Dedifferentiated amniotic fluid mesenchymal stem cell (primary cell): Measurements from ENCODE around the gene ATRIP.
"Not testable (repeated sequence)": the region's sequence is repeated elsewhere in the genome, so short reads cannot be mapped to it uniquely, and the experiment has no call there.

Experiments used
- DNase-seq: peaks from one replicate; pipeline ENCODE4 v3.0.0-alpha.2; 2016; ENCODE audit errors: extremely low spot score

The ATRIP gene

GRCh38 chr3:48446425-48447193 is at the start of gene ATRIP:
Gene ATRIP (plus strand): TSS chr3:48446737. CDS start chr3:48446846, 109 bp downstream.
- peak; percentile 80 for DNase-seq

DNA sequence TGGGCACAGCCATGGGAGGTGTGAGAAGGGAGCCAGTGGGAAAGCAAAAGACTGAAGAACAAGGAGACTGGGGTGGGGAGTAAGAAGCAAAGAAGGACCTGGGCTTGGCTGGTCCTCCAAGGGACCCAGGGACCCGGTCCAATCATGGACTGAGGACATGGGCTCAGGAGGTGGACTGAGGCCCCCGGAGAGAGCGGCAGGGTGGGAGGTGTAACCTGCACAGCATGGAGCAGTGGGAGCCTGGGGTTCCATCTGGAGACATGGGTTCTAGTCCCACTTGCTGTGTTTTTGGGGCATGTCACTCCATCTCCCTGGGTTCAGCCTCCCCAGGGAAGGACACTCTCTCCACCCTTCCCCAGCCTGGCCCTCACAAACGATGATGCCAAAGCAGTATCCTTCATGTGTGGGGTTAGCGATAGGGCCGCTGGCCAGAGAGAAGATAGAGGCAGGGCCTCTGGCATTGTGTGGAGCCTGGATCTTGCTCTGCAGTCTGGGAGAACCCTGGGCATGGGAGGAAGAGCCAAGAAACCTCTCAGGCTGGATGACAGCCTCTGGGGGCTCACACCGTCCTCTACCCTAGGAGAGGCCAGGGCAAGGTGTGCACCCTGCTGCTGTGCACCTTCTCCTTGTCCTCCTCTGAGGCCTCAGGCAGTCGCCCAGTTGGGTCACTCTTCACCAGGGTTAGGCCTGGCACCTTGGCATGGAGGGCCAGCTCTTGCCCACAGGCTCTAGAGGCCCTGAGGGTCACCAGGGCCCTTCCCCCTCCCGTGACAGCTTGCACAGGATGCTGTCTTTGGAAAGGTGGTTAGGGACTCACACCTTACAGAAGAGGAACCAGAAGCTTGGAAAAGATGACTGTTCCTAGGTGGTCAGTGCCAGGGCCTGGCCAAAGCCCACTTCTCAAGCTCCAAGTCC is 48.5 kb upstream of the ATRIP start:
- no peak for DNase-seq

GRCh38 chr3:48398701-48399386 is 47.7 kb upstream of the ATRIP start:
- DNase-seq = no peak

DNA sequence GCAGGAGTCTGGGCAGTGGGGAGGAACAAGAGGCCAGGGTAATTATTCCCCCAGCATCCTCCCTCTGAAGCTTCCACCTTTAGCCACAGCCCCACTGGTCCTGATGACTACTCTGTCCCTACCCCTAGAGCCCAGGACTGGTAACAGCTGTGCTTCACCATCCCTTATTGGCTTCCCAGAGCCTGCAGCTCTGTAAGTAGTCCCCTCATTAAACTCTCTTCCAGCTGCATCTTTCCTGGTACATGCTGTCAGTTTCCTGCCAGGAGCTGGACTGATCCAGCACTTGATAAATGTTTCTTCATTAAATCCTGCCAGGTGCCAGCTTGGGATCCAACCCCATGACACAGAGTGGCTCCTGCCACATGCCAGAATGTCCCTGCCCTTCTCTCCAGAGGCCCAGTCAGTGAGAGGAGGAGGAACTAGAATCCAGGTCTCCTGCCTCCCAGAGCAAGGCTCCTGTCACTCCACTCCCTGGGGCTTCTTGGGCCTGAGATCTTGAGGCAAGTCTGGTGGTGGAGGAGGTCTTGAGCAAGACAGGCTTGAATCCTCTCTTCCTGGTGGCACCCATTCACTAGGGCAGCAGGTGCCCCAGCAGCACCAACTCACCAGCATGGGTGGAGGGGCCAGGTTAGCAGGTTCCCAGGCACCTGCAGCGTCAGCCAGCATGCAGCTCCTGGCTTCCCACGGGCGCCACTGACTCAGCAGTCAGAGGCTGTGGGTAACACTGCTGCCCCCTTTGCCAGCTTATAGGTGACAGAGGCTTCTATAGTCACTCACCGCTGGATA is 47.0 kb upstream of the ATRIP start:
- DNase-seq = no peak

- peak; percentile 16 for DNase-seq
These were observed 45.6 kb upstream of the ATRIP start for GRCh38 chr3:48400824-48401433.

- DNase-seq = not testable (repeated sequence)
These were observed 45.1 kb upstream of the ATRIP start for GRCh38 chr3:48401434-48401901.

DNA sequence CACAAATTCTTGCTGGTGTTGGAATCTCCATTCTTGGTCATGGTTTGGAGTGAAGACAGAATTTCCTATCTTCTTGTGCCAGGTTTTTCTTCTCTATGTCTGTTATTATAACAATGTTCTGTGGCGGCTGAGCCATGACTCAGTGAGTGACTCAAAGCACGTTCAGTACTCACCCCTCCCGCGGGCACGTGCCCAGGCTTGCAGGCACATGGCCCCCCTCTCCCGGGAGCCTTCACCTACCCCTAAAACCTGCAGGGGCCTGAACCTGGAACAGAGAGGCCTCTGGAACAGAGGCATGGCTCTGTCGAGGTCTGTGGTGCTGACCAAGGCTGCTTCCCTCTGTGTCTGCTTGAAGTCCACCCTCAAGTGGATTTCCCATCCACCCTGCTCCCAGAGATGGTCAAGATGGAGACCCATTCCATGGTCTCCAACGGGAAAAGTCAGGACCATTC is 44.2 kb upstream of the ATRIP start:
- peak; percentile 73 for DNase-seq

GRCh38 chr3:48402907-48403306 is 43.6 kb upstream of the ATRIP start:
- no peak for DNase-seq

DNA sequence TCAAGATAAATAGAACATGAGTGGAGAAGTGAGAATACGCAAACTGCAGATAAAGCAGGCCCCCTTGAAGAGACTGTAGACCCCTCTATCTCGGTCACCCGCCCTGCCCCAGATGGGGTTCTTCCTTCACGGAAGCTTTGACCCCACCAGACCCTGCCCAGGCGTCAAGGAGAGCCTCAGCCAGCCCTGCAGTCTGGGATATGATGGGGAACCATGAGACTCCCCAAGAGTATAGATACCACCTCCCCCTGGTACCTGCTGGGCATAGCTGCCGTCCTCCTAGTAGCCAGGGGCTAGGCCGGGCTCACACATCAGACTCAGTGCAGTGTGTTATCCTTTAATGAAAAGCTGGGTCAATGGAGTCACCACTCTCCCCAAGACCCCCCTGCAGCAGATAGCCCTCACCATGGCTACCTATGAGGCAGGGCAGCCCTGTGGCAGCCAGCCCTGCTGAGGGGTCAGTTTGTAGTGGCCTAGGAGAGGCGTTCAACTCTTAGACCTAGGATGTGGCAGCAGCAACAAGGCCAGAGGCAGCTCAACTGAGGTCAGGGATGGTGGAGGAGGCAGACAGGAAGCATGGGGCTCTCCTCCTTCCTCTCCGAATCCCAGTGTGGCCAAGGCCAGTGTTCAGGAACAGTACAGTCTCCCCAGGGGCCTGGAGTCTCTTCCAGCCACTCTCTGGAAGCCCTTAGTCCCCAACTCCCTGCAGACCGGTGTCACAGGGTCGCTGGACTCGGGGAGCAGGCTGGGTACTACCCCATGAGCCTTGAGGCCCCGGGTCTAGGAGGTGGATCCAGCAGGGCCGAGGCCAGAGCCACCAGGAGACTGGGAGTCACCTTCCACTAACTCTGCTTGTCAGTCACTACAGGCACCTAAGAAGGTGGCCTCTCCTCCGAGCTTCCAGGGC is 42.8 kb upstream of the ATRIP start:
- no peak for DNase-seq

GRCh38 chr3:48404440-48405342 is 41.8 kb upstream of the ATRIP start:
- DNase-seq = no peak

DNA sequence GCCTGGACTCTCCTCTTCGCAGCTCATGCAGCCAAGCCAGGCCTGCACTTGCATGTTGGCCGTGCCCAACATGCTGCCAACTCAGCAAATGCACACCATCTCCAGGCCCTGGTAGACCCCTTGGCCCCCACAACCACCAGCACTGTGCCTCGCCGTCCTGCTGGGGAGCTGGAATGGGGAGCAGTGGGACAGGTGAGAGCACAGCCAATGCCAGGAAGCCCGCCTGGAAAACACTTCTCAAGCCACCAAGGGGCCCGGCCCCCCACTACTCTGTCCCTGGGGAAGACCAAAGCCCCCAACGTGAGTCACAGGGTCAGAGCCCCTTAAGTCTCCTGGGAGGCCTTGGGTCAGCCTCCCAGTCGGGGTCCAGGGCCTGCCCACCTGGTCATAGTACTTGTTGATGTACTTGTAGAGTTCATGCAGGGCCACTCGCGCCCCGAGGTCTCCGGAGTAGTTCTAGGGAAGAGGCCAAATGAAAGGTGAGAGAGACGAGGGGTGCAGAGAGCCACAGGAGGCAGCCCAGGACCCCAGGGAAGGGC is 41.1 kb upstream of the ATRIP start:
- no peak for DNase-seq

DNA sequence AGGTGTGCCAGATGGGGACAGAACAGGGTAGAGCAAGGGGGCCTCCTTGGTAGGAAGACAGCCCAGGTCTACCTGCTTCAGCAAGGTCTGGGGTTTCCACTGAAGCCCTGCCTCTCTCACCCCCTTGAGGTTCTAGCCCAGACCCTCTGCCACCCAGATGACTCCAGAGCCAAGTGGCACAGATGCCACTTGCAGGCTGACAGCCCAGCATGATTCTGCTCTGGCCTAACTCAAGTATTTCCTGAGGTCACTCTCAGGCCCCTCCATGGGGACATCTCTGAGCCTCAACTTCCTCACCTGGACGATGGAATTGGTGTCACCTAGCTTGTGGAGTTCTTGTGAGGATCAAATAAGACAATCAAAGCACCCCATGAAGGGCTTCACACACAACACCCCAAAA is 40.6 kb upstream of the ATRIP start:
- no peak for DNase-seq

DNA sequence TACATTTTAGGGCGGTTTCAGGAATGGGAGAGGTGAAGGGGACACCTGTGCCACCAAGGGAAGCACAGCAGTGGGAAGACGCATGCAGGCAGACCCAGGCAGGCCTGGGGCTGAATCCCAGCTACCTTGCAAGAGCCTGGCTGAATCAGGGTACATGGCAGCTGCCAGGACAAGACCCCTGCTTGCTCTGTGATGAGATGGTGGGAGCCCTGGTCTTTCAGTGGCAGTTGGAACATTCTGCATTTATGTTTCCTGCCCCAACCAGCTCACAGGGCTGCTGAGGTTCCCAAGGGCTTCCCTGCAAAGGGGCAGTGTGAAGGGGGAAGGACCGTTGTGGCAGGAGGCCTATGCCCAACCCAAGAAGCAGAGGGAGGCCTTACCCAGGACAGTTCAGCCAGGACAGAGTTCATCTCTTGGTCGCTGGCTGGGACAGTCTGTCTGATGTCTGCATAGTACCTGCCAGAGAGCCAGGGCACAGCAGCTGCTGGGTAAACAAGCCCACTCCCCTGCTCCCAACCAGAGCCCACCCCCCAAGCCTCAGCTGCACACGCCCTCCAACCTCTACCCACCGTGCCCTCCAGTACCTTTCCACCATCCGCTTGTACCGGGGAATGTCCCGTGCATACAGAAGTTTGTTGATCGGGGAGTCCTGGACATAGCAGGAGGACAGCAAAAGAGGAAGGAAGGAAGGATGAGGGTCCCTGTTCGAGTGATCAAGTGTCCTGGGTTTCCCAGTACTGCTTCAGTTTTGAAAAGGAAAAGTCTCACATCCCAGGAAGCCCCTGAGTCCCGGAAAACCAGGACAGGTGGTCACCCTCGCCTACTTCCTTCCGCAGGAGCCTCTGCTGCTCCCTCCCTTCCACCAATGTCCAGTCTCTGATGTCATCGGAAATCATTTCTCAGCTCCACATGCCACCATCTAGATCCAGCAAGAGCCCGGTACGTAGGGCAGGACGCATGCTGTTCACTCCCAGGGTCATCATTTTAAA is 39.8 kb upstream of the ATRIP start:
- no peak for DNase-seq

DNA sequence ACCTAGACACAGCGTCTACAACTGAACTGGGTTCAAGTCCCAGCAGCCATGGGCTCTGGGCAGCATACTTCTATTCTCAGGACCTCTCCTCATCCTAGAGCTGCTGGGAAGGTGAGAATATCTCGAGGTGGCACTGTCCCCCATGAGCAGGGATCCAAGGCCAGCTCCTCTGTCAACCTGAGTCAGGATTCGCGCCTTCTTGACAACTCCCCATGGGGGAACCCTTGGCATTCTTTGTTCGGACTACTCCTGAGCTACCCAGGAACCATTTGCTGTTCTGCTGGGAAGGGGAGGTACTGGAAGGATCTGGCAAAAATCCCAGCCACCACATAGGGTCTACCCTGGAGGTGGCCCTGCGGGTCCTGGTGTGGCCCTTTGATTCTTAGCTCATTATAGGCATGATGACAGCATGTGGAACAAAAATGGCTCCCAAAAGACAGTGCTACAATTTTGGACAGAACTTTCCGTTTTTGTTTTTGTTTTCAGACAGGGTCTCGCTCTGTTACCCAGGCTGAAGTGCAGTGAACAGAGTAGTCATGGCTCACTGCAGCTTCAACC is 38.9 kb upstream of the ATRIP start:
- DNase-seq = no peak

DNA sequence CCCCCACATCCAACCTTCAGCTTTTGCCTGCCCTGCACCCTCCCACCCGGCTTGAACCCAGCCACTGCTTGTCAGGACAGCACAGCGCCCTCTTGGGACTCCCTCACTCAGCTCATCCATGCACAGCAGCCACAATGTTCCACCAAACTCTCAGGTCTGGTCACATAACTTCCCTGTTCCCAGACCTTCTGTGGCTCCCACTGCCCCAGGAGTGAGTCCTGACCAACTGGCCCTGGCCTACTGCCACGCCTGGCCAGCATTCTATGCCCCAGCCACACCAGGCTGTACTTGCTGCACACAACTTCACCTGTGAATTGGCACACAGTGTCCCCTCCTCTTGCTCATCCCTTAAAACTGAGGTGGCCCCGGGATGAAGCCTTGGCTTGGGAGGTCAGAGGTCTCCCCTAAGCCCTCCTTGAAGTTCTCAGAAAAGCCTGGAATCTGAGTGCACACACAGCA is 37.7 kb upstream of the ATRIP start:
- DNase-seq = no peak

- no peak for DNase-seq
These were observed 37.0 kb upstream of the ATRIP start for GRCh38 chr3:48409291-48410201.
